Measurements from ENCODE around the gene PRLR. TPM values are rescaled to one million over a fixed set of nuclear protein-coding genes. Genes with fewer than 3 reads are reported as not detected.

PRLR gene
- total and polyA plus RNA-seq, 2 of the 8 experiments (the other 6 are each of a cell fraction or from before 2014, with no cell fraction given): 0.53 to 2.5 TPM

DNA sequence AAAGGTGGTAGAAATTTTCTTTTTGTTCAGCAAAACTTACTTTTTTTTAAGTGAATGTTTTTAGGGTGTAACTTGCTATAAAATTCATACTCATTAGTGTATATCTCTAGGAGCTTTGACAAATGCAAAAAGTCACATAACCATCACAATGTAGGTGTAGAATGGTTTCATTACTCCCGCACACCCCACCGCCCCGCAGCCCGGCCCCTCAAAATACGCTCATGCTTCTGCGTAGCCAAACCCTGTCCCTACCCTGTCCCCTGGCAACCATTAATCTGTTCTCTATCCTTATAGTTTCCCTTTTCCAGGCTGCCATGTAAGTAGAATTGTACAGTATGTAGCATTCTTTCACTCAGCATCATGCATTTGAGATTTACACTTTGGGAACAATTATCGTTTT, 9.2 kb upstream of the PRLR start (continued):
- TF ChIP-seq TAF7 (optimal IDR thresholded peaks at IDR 0.05; ENCODE audit: borderline replicate concordance, low read depth, low read length) (no peak), BACH1 (IDR thresholded peaks at IDR 0.05; ENCODE audit: low read length) (no peak)
